GM12878 (cell line): ENCODE data around the gene GNAL. TPM values are rescaled to one million over a fixed set of nuclear protein-coding genes. Genes with fewer than 3 reads are reported as not detected.

Experiments used
- ATAC-seq: fragments of 200-7000 bp; cut with Tn5 transposase; 3 replicates; pipeline ENCODE4 v1.9.1; 2020; ENCODE audit warnings: mild to moderate bottlenecking, moderate library complexity
- BruUV-seq: library from RNA; stranded (reverse); fragments of 400-500 nt; replicated peaks from 2 replicates; lab custom pipeline; 2021; lab: Mats Ljungman, UMichigan
- CTCF ChIA-PET: fragments of 300-600 bp; sonication (Branson Sonifier 250); formaldehyde crosslinking; extraction: SDS; loops from one replicate; lab custom pipeline; 2021; ENCODE audit warnings: inconsistent platforms; lab: Yijun Ruan, JAX
- POLR2A ChIA-PET: fragments of 350-600 bp; formaldehyde crosslinking; extraction: SDS; loops from one replicate; lab custom pipeline; 2021; ENCODE audit warnings: inconsistent platforms; lab: Charles Lee
- RAD21 ChIA-PET: fragments of 300-600 bp; sonication (Branson Sonifier 250); formaldehyde crosslinking; loops from one replicate; lab custom pipeline; 2023; ENCODE audit warnings: antibody characterized with exemption; ENCODE audit not compliant: unreplicated experiment; lab: Charles Lee
- SMC1A ChIA-PET: fragments of 300-600 bp; sonication (Branson Sonifier 250); formaldehyde crosslinking; loops from one replicate; lab custom pipeline; 2023; ENCODE audit not compliant: unreplicated experiment, uncharacterized antibody; lab: Charles Lee
- DNase-seq: peaks from one replicate; pipeline ENCODE4 v3.0.0-alpha.2; 2011; ENCODE audit warnings: low read depth, low spot score
- FAIRE-seq: peaks from 3 replicates; lab custom pipeline; 2011; peaks lifted over from hg19 to GRCh38; lab: Jason Lieb, UNC
- H2AFZ ChIP-seq: 2 replicates; pipeline ENCODE4 v1.6.0; 2011; ENCODE audit warnings: low read depth, low read length, control low read depth; ENCODE audit not compliant: control insufficient read depth
- H3K27ac ChIP-seq: 2 replicates; pipeline ENCODE4 v1.5.1; 2011; ENCODE audit warnings: control low read depth; ENCODE audit not compliant: control insufficient read depth, insufficient read depth
- H3K27me3 ChIP-seq, 2 experiments: replicated peaks in 1 of 2; 2 replicates each; pipeline versions ENCODE4 v1.6.0 to v1.6.1; 2011; ENCODE audit warnings: low read length in 1 of 2; ENCODE audit not compliant: control insufficient read depth in 2 of 2, insufficient read depth in 2 of 2
- H3K36me3 ChIP-seq, 2 experiments: 2 replicates each; pipeline ENCODE4 v1.5.1; 2011; ENCODE audit warnings: low read length in 1 of 2; ENCODE audit not compliant: control insufficient read depth in 2 of 2, insufficient read depth in 2 of 2
- H3K4me1 ChIP-seq: 2 replicates; pipeline ENCODE4 v1.6.1; 2011; ENCODE audit warnings: mild to moderate bottlenecking, low read length, moderate library complexity, mixed read lengths; ENCODE audit not compliant: control insufficient read depth, insufficient read depth
- H3K4me2 ChIP-seq: 2 replicates; pipeline ENCODE4 v1.6.0; 2011; ENCODE audit warnings: control low read depth; ENCODE audit not compliant: control insufficient read depth, insufficient read depth
- H3K4me3 ChIP-seq: fragments of 200-600 bp; sonication (generic); 2 replicates; pipeline ENCODE4 v1.5.1; 2016
- H3K79me2 ChIP-seq: 2 replicates; pipeline ENCODE4 v1.6.0; 2011; ENCODE audit warnings: low read length; ENCODE audit not compliant: control insufficient read depth, insufficient read depth
- H3K9ac ChIP-seq: 2 replicates; pipeline ENCODE4 v1.8.0; 2011; ENCODE audit warnings: low read length, control low read depth, mixed read lengths; ENCODE audit not compliant: control insufficient read depth, insufficient read depth
- H3K9me3 ChIP-seq: replicated peaks from 3 replicates; pipeline ENCODE4 v1.5.1; 2011; ENCODE audit warnings: mild to moderate bottlenecking, low read length; ENCODE audit not compliant: control insufficient read depth, insufficient read depth
- H4K20me1 ChIP-seq: 2 replicates; pipeline ENCODE4 v1.6.0; 2011; ENCODE audit not compliant: control insufficient read depth, insufficient read depth
- BRCA1 ChIP-seq: IDR thresholded peaks from 2 replicates; pipeline ENCODE4 v1.6.1; 2011; ENCODE audit warnings: low read depth, low read length, improper control_type of control experiment
- CREM ChIP-seq: IDR thresholded peaks from 2 replicates; pipeline ENCODE4 v1.6.1; 2014; ENCODE audit warnings: antibody characterized with exemption, low read depth
- FOS ChIP-seq: IDR thresholded peaks from 3 replicates; pipeline ENCODE4 v1.6.1; 2011; ENCODE audit warnings: borderline replicate concordance; ENCODE audit not compliant: insufficient read length; ENCODE audit errors: extremely low read depth
- FOXM1 ChIP-seq: IDR thresholded peaks from 2 replicates; pipeline ENCODE4 v1.6.1; 2012; ENCODE audit warnings: low read depth, mild to moderate bottlenecking, inconsistent platforms, low read length, moderate library complexity
- HCFC1 ChIP-seq: fragments of 150-350 bp; IDR thresholded peaks from 2 replicates; pipeline ENCODE4 v1.6.1; 2014; ENCODE audit warnings: low read length
- IRF4 ChIP-seq: IDR thresholded peaks from 2 replicates; pipeline ENCODE4 v1.6.1; 2011; ENCODE audit warnings: low read depth, low read length
- MLLT1 ChIP-seq: fragments of 450-650 bp; IDR thresholded peaks from 2 replicates; pipeline ENCODE4 v1.6.1; 2016; ENCODE audit warnings: mild to moderate bottlenecking
- NRF1 ChIP-seq: conservative IDR thresholded peaks from 2 replicates; pipeline ENCODE4 v1.6.1; 2011; ENCODE audit warnings: mild to moderate bottlenecking, low read depth, low read length, improper control_type of control experiment
- SREBF2 ChIP-seq: IDR thresholded peaks from 2 replicates; pipeline ENCODE4 v1.6.1; 2012; ENCODE audit warnings: mild to moderate bottlenecking, low read length
- TCF12 ChIP-seq: IDR thresholded peaks from 2 replicates; pipeline ENCODE4 v1.6.1; 2011; ENCODE audit warnings: low read depth, mild to moderate bottlenecking, low read length
- TCF3 ChIP-seq: IDR thresholded peaks from 2 replicates; pipeline ENCODE4 v1.6.1; 2012; ENCODE audit warnings: low read depth, mild to moderate bottlenecking, low read length, borderline replicate concordance; ENCODE audit not compliant: insufficient read depth
- WRNIP1 ChIP-seq: IDR thresholded peaks from 2 replicates; pipeline ENCODE4 v1.6.1; 2011; ENCODE audit warnings: low read depth, low read length, improper control_type of control experiment, borderline replicate concordance
- ZBTB33 ChIP-seq: fragments of 450-650 bp; IDR thresholded peaks from 2 replicates; pipeline ENCODE4 v1.6.1; 2017; ENCODE audit warnings: mild to moderate bottlenecking
- ZBTB4 ChIP-seq: fragments of 450-650 bp; formaldehyde crosslinking; IDR thresholded peaks from 2 replicates; pipeline ENCODE4 v1.4.0; 2022; ENCODE audit warnings: mild to moderate bottlenecking, moderate library complexity
- ZNF622 ChIP-seq: fragments of 450-650 bp; IDR thresholded peaks from 2 replicates; pipeline ENCODE4 v1.6.1; 2017; ENCODE audit warnings: mild to moderate bottlenecking, inconsistent platforms
- WGBS: methylation state at CpG from one replicate; pipeline ENCODE4 v1.1.6; 2016; ENCODE audit warnings: low lambda C conversion rate; ENCODE audit not compliant: insufficient replicate concordance, insufficient coverage; ENCODE audit errors: missing lambda C conversion rate; 5-methylcytosine and 5-hydroxymethylcytosine counted together
- in situ Hi-C: fragments of 300-500 bp; cut with MboI; formaldehyde crosslinking; loops from 9 replicates; pipeline ENCODE4 v1.14.3; 2018; ENCODE audit warnings: mixed read lengths
- intact Hi-C: fragments of 100-400 bp; cut with micrococcal nuclease; formaldehyde crosslinking; loops from one replicate; pipeline ENCODE4 v1.14.2; 2022; ENCODE audit not compliant: unreplicated experiment
- polyA plus RNA-seq, 11 experiments: library from polyadenylated mRNA; depleted of rRNA in 4 of 11; unstranded in 6 of 11; stranded (reverse) in 5 of 11; fragments of >200 nt; fragmentation: Nextera tagmentation in 4 of 11; fragmentation: Illumina TruSeq in 1 of 11; extraction: Ambion mirVana in 4 of 11; extraction: Trizol in 1 of 11; gene quantifications; 1 replicate in 1 of 11; 2 replicates in 10 of 11; pipeline versions ENCODE4 v1.2.1 to v1.2.3, GENCODE V29; 2011 to 2016; ENCODE audit warnings: inconsistent platforms in 2 of 11, missing spikeins in 2 of 11, low read depth in 1 of 11
- total RNA-seq, 4 experiments: library from RNA; depleted of rRNA in 3 of 4; stranded (reverse); fragments of >200 nt in 3 of 4; fragmentation: Illumina TruSeq in 1 of 4; extraction: Trizol in 1 of 4; gene quantifications; 2 replicates each; pipeline versions ENCODE4 v1.2.1 to v1.2.3, GENCODE V29; 2013 to 2021
- TF ChIP-seq, protein P1 (sequence below): IDR thresholded peaks from 2 replicates; pipeline ENCODE4 v1.6.1; 2011; ENCODE audit warnings: mild to moderate bottlenecking, low read depth, low read length, moderate library complexity; ENCODE audit not compliant: insufficient replicate concordance

GNAL gene
- total and polyA plus RNA-seq, 10 of the 15 experiments (the other 5 are each of a cell fraction or from before 2014, with no cell fraction given) = 0.02 to 0.39 (median 0.05) TPM; not detected in 5

DNA sequence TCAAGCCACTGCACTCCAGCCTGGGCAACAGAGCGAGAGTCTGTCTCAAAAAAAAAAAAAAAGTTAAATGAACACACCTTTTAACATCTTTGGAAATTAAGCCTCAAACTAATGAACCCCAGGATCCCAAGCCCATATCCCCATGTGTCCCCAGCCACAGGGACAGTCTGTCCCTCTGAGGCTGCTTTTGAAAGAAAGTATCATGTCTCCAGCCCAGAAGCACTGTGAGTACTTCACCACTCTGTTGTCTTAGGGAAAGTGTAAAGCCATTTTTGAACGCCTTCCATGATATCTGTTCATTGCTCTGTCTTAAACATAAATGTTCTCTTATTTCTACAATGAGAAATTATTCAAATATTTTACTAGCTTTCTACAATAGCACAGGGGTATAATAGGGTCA lies 110.0 kb downstream of the GNAL start (continued):
- TF ChIP-seq, protein P1, sequence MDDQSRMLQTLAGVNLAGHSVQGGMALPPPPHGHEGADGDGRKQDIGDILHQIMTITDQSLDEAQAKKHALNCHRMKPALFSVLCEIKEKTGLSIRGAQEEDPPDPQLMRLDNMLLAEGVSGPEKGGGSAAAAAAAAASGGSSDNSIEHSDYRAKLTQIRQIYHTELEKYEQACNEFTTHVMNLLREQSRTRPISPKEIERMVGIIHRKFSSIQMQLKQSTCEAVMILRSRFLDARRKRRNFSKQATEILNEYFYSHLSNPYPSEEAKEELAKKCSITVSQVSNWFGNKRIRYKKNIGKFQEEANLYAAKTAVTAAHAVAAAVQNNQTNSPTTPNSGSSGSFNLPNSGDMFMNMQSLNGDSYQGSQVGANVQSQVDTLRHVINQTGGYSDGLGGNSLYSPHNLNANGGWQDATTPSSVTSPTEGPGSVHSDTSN = no peak
- no peak for TF ChIP-seq FOS
- TF ChIP-seq ZBTB4 = no peak
- TF ChIP-seq BRCA1 = no peak
- TF ChIP-seq TCF3 = no peak

- Histone ChIP-seq H3K4me2 (no peak overlapping the region), H3K36me3 (no peaks in the 10 kb centered on the region), H3K9me3 (no peaks in the 10 kb centered on the region), H3K79me2 (no peaks in the 10 kb centered on the region), H3K27ac (no peak overlapping the region), H3K4me1 (no peaks in the 10 kb centered on the region), H3K9ac (no peak overlapping the region), H3K4me3 (no peak overlapping the region), H3K27me3 (no peaks in the 10 kb centered on the region; a peak in 1 of 4 replicates), H2AFZ (no peak overlapping the region), H4K20me1 (no peaks in the 10 kb centered on the region)
- intact Hi-C loops (no loop called here), in situ Hi-C loops (no loop called here)
- DNase-seq (no peak), ATAC-seq (no peak), FAIRE-seq (no peak)
- ChIA-PET RAD21 (no interaction called here), CTCF (no interaction called here), SMC1A (no interaction called here), POLR2A (no interaction called here)
- whole genome bisulfite sequencing = 42% methylated on average over 5 of the region's 5 CpGs
- BruUV-seq = no TSS peak
- TF ChIP-seq TCF12 (no peak), HCFC1 (no peak), NRF1 (no peak), ZBTB33 (no peak), CREM (no peak), ZNF622 (no peak), FOXM1 (no peak), MLLT1 (no peak), WRNIP1 (no peak), SREBF2 (no peak), IRF4 (no peak)
These were observed 111.7 kb downstream of the GNAL start for GRCh38 chr18:11800566-11801334.
